Medulla oblongata (tissue), 1 donor: Measurements from ENCODE around the gene SPTAN1.
"Not testable (repeated sequence)": the region's sequence is repeated elsewhere in the genome, so short reads cannot be mapped to it uniquely, and the experiment has no call there.

ENCODE experiments used
- DNase-seq: peaks from one replicate; pipeline ENCODE4 v3.0.0-alpha.2; 2015; ENCODE audit errors: extremely low spot score

Gene SPTAN1

GRCh38 chr9:128657344-128657704 lies 104.9 kb downstream of the SPTAN1 start:
- no peak for DNase-seq

GRCh38 chr9:128657796-128658195 lies 105.4 kb downstream of the SPTAN1 start:
- DNase-seq: no peak

GRCh38 chr9:128666481-128666941 lies 114.1 kb downstream of the SPTAN1 start:
- not testable (repeated sequence) for DNase-seq

DNA sequence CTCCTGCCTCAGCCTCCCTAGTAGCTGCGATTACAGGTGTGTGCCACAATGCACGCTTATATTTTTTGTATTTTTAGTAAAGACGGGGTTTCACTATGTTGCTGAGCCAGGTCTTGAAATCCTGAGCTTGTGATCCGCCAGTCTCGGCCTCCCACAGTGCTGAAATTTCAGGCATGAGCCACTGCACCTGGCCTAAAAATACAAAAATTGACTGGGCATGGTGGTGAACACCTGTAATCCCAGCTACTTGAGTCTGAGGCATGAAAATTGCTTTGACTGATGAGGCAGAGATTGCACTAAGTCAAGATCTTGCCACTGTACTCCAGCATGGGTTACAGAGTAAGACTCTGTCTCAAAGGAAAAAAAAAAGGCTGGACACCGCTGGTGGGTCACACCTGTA lies 117.4 kb downstream of the SPTAN1 start:
- DNase-seq: no peak

GRCh38 chr9:128675382-128675781 lies 123.0 kb downstream of the SPTAN1 start:
- DNase-seq: no peak

DNA sequence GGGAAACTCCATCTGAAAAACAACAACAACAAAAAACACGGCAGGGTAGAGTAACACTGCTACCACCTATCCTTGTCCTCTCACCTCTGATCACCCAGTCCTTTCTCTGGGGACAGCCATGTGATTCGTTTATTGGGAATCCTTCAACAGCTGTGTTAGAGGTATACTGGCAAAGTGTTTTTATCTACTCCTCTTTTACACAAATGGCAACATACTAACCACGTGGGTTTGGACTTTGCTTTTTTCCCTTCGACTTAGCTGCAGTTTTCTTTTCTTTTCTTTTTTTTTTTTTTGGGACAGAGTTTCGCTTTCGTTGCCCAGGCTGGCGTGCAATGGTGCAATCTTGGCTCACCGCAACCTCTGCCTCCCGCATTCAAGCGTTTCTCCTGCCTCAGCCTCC lies 125.4 kb downstream of the SPTAN1 start:
- DNase-seq: no peak
